Nephron (organoid): ENCODE results near the gene APBB1IP.
"Not testable (repeated sequence)": the region's sequence is repeated elsewhere in the genome, so short reads cannot be mapped to it uniquely, and the experiment has no call there.

Source experiments
- H3K27ac Mint-ChIP-seq, 3 experiments: 2 replicates each; pipeline ENCODE4 v1.8.0; 2020; ENCODE audit warnings: mixed read lengths in 3 of 3, mild to moderate bottlenecking in 2 of 3, moderate library complexity in 1 of 3
- H3K27me3 Mint-ChIP-seq: 2 replicates; pipeline ENCODE4 v1.8.0; 2021; ENCODE audit warnings: low read depth, mild to moderate bottlenecking, moderate library complexity, mixed read lengths
- H3K36me3 Mint-ChIP-seq: 2 replicates; pipeline ENCODE4 v1.8.0; 2020; ENCODE audit warnings: low read depth, mixed read lengths
- H3K4me1 Mint-ChIP-seq: 2 replicates; pipeline ENCODE4 v1.8.0; 2020; ENCODE audit warnings: mixed read lengths
- H3K4me3 Mint-ChIP-seq, 3 experiments: 2 replicates each; pipeline ENCODE4 v1.8.0; 2020; ENCODE audit warnings: mild to moderate bottlenecking in 3 of 3, mixed read lengths in 3 of 3, moderate library complexity in 2 of 3
- H3K9me3 Mint-ChIP-seq: 2 replicates; pipeline ENCODE4 v1.8.0; 2020; ENCODE audit warnings: mixed read lengths
- CTCF ChIP-seq, 3 experiments: fragments of 200-600 bp; sonication (generic); IDR thresholded peaks; one replicate each; pipeline ENCODE4 v1.5.0; 2021; ENCODE audit warnings: antibody characterized with exemption in 3 of 3; ENCODE audit not compliant: unreplicated experiment in 3 of 3

APBB1IP gene

GRCh38 chr10:26588611-26589010 is 150.5 kb downstream of the APBB1IP start:
- no peak for TF ChIP-seq CTCF (IDR thresholded peaks at IDR 0.05; ENCODE audit: unreplicated experiment in 3 of 3)
- Mint-ChIP-seq H3K9me3 (no peaks in the 10 kb centered on the region), H3K4me1 (no peaks in the 10 kb centered on the region), H3K27me3 (peaks cover 28% of the 10 kb centered on the region), H3K36me3 (no peaks in the 10 kb centered on the region), H3K27ac (no peak overlapping the region), H3K4me3 (no peak overlapping the region)

GRCh38 chr10:26589813-26590212 is 151.7 kb downstream of the APBB1IP start:
- H3K4me3 Mint-ChIP-seq, H3K4me1 Mint-ChIP-seq, H3K27ac Mint-ChIP-seq, H3K9me3 Mint-ChIP-seq, H3K36me3 Mint-ChIP-seq: not testable (repeated sequence)
- peaks cover 23% of the 10 kb centered on the region for H3K27me3 Mint-ChIP-seq

- Mint-ChIP-seq H3K27me3 (peaks cover 16% of the 10 kb centered on the region), H3K4me3 (no peak overlapping the region), H3K4me1 (no peaks in the 10 kb centered on the region), H3K27ac (no peak overlapping the region), H3K9me3 (no peaks in the 10 kb centered on the region), H3K36me3 (no peaks in the 10 kb centered on the region)
- TF ChIP-seq CTCF (IDR thresholded peaks at IDR 0.05; ENCODE audit: unreplicated experiment in 3 of 3): no peak
Measured at GRCh38 chr10:26593896-26594295, 155.8 kb downstream of the APBB1IP start.

DNA sequence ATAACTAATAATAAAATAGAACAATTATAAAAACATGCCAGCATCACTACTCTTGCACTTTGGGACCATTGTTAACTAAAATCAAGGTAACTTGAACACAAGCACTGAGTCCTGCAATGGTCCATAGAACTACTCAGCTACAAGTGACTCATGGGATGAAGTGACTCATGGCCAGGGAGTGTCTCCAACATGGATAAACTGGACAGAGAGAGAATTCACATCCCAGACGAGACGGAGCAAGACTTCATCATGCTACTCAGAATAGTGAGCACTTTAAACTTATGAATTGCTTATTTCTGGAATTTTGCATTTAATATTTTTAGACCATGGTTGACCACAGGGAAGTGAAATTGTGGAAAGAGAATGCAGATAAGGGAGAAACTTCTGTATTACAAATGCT is 165.1 kb downstream of the APBB1IP start:
- H3K9me3 Mint-ChIP-seq, H3K4me1 Mint-ChIP-seq, H3K4me3 Mint-ChIP-seq, H3K36me3 Mint-ChIP-seq, H3K27me3 Mint-ChIP-seq, H3K27ac Mint-ChIP-seq: not testable (repeated sequence)

GRCh38 chr10:26604320-26605093 is 166.4 kb downstream of the APBB1IP start:
- H3K27me3 Mint-ChIP-seq, H3K36me3 Mint-ChIP-seq, H3K27ac Mint-ChIP-seq, H3K4me3 Mint-ChIP-seq, H3K4me1 Mint-ChIP-seq, H3K9me3 Mint-ChIP-seq: not testable (repeated sequence)

GRCh38 chr10:26606389-26606877 is 168.3 kb downstream of the APBB1IP start:
- not testable (repeated sequence) for H3K9me3 Mint-ChIP-seq

DNA sequence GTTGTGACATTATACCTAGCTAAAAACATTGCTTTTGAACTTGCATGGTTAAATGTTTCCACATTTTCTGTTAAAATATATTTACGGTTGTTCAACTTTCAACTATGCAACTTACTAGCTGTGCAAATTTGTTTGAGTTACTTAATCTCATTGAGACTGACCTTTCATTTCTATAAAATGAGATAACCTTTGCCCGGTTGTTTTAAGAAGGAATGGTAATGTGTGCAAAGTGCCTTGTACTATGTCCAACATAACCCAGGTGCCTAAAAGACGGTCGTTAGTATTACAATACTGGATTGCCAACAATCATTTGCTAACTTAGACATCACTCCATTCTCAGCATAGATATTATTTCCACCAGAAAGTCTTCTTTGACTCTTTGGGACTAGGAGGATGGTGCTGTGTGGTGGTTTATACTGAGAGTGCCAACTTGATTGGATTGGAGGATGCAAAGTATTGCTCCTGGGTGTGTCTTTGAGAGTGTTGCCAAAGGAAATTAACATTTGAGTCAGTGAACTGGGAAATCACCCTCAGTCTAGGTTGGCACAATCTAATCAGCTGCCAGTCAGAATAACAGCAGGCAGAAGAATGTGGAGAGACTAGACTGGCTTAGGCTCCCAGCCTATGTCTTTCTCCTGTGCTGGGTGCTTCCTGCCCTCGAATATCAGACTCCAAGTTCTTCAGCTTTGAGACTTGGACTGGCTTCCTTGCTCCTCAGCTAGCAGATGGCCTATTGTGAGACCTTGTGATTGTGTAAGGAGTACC is 174.2 kb downstream of the APBB1IP start:
- H3K4me3 Mint-ChIP-seq: no peak overlapping the region
- no peaks in the 10 kb centered on the region for H3K27me3 Mint-ChIP-seq
- no peaks in the 10 kb centered on the region for H3K36me3 Mint-ChIP-seq
- H3K9me3 Mint-ChIP-seq: no peaks in the 10 kb centered on the region
- no peak for TF ChIP-seq CTCF (IDR thresholded peaks at IDR 0.05; ENCODE audit: unreplicated experiment in 3 of 3)
- H3K4me1 Mint-ChIP-seq: no peaks in the 10 kb centered on the region
- H3K27ac Mint-ChIP-seq: no peak overlapping the region

More at GRCh38 chr10:26606389-26606877, 168.3 kb downstream of the APBB1IP start:
- peak; percentile 39 to 57 (median 53) for TF ChIP-seq CTCF (IDR thresholded peaks at IDR 0.05; ENCODE audit: unreplicated experiment in 3 of 3)
- H3K27me3 Mint-ChIP-seq, H3K4me1 Mint-ChIP-seq, H3K4me3 Mint-ChIP-seq, H3K27ac Mint-ChIP-seq, H3K36me3 Mint-ChIP-seq: not testable (repeated sequence)
